ENCODE results near the gene DYNC1LI2. TPM values are rescaled to one million over a fixed set of nuclear protein-coding genes. Genes with fewer than 3 reads are reported as not detected.

DYNC1LI2 gene
- total RNA-seq, 1 experiment from 2014 or later, result 92.8 TPM

DNA sequence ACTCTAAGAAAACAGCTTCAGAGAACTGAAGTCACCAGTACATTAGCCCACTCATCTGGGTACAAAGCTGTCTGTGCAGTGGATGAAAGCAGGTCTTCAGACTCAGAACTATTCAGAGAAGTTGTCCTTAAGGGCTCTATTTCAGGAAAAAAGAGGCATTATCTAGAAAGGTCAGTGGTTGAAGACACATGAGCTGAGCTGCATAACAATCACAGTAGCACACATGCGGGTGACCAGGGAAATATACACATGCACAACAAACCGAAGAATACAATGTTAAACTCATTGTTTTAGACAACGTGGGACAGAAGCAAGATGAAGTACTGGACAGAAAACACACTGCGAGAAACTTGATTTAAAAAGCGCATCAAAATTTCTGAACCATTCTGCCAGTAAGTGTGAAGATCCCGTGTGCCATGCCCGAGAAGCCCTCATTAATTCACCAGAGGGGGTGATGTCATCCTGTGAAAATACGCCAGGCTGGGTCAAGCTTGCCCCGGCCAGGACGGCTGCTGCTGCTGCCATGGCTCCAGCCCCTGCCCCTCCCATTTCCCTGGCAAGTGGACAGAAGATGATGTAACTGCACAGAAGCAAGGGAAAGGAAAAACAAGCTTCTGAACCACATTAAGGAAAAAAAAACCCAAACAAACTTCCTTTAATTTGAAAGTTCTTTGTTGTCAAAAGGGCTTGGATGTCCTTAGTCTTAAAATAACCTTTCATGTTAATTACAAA is 10.1 kb downstream of the DYNC1LI2 start:
- RAD21 ChIA-PET (ENCODE audit: low non-redundant PET in 1 of 2, low total read pairs in 2 of 2, uncharacterized antibody in 2 of 2, unreplicated experiment in 2 of 2), result no interaction called here
- no peaks in the 10 kb centered on the region for H3K9me3 ChIP-seq (ENCODE audit: control insufficient read depth in 1 of 2, insufficient read depth in 1 of 2, low read depth in 1 of 2, low read length in 2 of 2)
- H3K36me3 ChIP-seq (ENCODE audit: control insufficient read depth in 1 of 2, insufficient read depth in 2 of 2, low read length in 2 of 2), result peaks cover 32% of the 10 kb centered on the region in 2 experiments; a peak in 3 of 4 replicates
- BruUV-seq (replicated peaks), result TSS peak; percentile 27
- peak overlapping the region; percentile 34; the same call in 1 of the 2 replicates for H3K27ac ChIP-seq (ENCODE audit: low read depth, low read length)
- POLR2A ChIA-PET, result interaction anchor here (0.7 kb wide), 1 partner anchor 36 kb away, joined by 3 read pairs; no protein-coding TSS in a partner anchor
- intact Hi-C loops (cut with micrococcal nuclease), result loop anchor here (5.0 kb wide), 2 partner anchors 126 to 334 kb away; no protein-coding TSS in a partner anchor
- H3K27me3 ChIP-seq (ENCODE audit: insufficient read depth, low read length), result no peaks in the 10 kb centered on the region
- TF ChIP-seq POLR2A (IDR thresholded peaks at IDR 0.05; ENCODE audit: borderline replicate concordance, extremely low read depth, insufficient read depth, insufficient read length) (no peak), MAX (IDR thresholded peaks at IDR 0.05) (peak; percentile 65), TCF7L2 (IDR thresholded peaks at IDR 0.05; ENCODE audit: borderline replicate concordance, extremely low read depth, insufficient read depth, insufficient read length) (no peak), YY1 (IDR thresholded peaks at IDR 0.05; ENCODE audit: extremely low read depth, insufficient replicate concordance, low read depth, low read length) (peak; percentile 42), POLR2AphosphoS5 (IDR thresholded peaks at IDR 0.05; ENCODE audit: low read depth, low read length) (peak; percentile 28; the same call in 1 of the 2 replicates), SIN3A (IDR thresholded peaks at IDR 0.05; ENCODE audit: low read depth) (no peak), ATF3 (IDR thresholded peaks at IDR 0.05) (peak; percentile 84), ZNF274 (IDR thresholded peaks at IDR 0.05; ENCODE audit: low read depth, low read length) (no peak), SP1 (IDR thresholded peaks at IDR 0.05; ENCODE audit: low read depth) (peak; percentile 32; the same call in 1 of the 2 replicates), SRF (IDR thresholded peaks at IDR 0.05; ENCODE audit: low read depth) (0 out of 2 replicates have a peak, but pooled peaks have one; percentile 15), CEBPB (IDR thresholded peaks at IDR 0.05; ENCODE audit: low read depth) (peak; percentile 85), JUND (IDR thresholded peaks at IDR 0.05) (0 out of 2 replicates have a peak, but pooled peaks have one; percentile 16)
- CTCF ChIA-PET, result interaction anchor here (0.7 to 3.2 kb wide), 12 partner anchors 10 to 335 kb away, joined by 3 to 22 read pairs (median 8); partner anchors contain the start of genes DYNC1LI2 and NAE1
- peaks cover 5% of the 10 kb centered on the region for H4K20me1 ChIP-seq (ENCODE audit: insufficient read depth)
- H3K9me2 ChIP-seq (ENCODE audit: insufficient read depth), result no peaks in the 10 kb centered on the region
- H3K9ac ChIP-seq (ENCODE audit: low read length), result peak overlapping the region; percentile 24; the same call in 1 of the 2 replicates
- H3K79me2 ChIP-seq (ENCODE audit: insufficient read depth, low read length), result peaks cover 80% of the 10 kb centered on the region
- H3K4me1 ChIP-seq (ENCODE audit: control insufficient read depth in 1 of 2, insufficient read depth in 2 of 2, low read length in 2 of 2), result peaks cover 28 to 35% of the 10 kb centered on the region in 2 experiments
- H2AFZ ChIP-seq (ENCODE audit: low read depth, low read length, poor library complexity, severe bottlenecking), result no peak overlapping the region
- ATAC-seq (peak; percentile 59), DNase-seq (ENCODE audit: low read depth, low spot score) (peak; percentile 48)
- H3K4me2 ChIP-seq (ENCODE audit: low read length), result peak overlapping the region; percentile 30; the same call in 1 of the 2 replicates
- H3K4me3 ChIP-seq (replicated peaks in 1 of 2; ENCODE audit: low read depth in 1 of 2, low read length in 2 of 2), result no peak overlapping the region

All from HCT116 (cell line).